ENCODE measurements around the gene FBF1. TPM values are rescaled to one million over a fixed set of nuclear protein-coding genes. Genes with fewer than 3 reads are reported as not detected.

FBF1 gene
- total RNA-seq, 4 donors from 2014 or later = 11.0 to 16.5 (median 14.2) TPM

DNA sequence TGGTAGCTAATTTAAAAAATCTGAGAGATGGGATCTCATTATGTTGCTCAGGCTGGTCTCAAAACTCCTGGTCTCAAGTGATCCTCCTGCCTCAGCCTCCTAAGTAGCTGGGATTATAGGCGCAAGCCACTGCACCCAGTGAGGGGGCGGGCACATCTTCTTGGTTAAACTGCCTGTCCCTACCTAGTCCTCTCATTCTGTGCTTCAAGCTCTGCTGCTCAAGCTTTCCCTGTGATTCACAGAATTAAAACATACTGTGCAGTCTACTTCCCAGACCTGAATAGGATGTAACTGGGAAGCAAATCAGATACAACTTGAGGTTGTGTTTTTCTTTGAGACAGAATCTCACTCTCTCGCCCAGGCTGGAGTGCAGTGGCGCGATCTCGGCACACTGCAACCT lies 38.4 kb downstream of the FBF1 start:
- Histone ChIP-seq H3K36me3 (no peaks in the 10 kb centered on the region), H3K4me3 (no peak overlapping the region), H3K27ac (no peak overlapping the region), H3K9me3 (no peaks in the 10 kb centered on the region), H3K4me1 (peaks cover 0 to 7% of the 10 kb centered on the region in 2 donors), H3K27me3 (no peaks in the 10 kb centered on the region)
- DNase-seq = no peak
- TF ChIP-seq POLR2A (IDR thresholded peaks at IDR 0.05) = no peak
- TF ChIP-seq, protein P1, sequence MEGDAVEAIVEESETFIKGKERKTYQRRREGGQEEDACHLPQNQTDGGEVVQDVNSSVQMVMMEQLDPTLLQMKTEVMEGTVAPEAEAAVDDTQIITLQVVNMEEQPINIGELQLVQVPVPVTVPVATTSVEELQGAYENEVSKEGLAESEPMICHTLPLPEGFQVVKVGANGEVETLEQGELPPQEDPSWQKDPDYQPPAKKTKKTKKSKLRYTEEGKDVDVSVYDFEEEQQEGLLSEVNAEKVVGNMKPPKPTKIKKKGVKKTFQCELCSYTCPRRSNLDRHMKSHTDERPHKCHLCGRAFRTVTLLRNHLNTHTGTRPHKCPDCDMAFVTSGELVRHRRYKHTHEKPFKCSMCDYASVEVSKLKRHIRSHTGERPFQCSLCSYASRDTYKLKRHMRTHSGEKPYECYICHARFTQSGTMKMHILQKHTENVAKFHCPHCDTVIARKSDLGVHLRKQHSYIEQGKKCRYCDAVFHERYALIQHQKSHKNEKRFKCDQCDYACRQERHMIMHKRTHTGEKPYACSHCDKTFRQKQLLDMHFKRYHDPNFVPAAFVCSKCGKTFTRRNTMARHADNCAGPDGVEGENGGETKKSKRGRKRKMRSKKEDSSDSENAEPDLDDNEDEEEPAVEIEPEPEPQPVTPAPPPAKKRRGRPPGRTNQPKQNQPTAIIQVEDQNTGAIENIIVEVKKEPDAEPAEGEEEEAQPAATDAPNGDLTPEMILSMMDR (IDR thresholded peaks at IDR 0.05) = no peak
- intact Hi-C loops (cut with DNase I; ENCODE audit: low total_unique reads) = no loop called here

DNA sequence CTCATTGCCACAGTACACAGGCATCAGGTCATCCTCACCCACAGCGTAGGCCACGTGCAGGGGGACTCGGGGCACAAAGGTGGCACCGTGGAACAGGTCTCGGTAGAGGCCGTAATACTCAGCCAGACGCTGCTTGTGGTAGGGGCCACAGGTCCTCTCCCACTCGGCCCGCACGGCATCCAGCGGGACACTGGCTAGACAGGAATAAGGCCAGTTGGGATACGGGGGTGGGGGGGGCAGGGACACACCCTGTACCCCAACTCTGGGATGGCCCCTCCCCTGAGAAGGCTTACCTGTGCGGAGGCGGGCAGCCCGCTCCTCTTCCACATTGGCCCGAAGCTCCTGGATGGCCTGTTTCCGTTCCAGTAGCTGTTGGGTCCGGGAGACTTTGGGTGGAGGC lies 39.1 kb downstream of the FBF1 start:
- no peaks in the 10 kb centered on the region for H3K27me3 ChIP-seq
- no peak overlapping the region for H3K4me3 ChIP-seq
- no peak for TF ChIP-seq POLR2A (IDR thresholded peaks at IDR 0.05)
- TF ChIP-seq, protein P1 (IDR thresholded peaks at IDR 0.05) = no peak
- intact Hi-C loops (cut with DNase I; ENCODE audit: low total_unique reads) = no loop called here
- H3K4me1 ChIP-seq = peaks cover 0 to 7% of the 10 kb centered on the region in 2 donors
- H3K27ac ChIP-seq = no peak overlapping the region
- DNase-seq = no peak
- no peaks in the 10 kb centered on the region for H3K9me3 ChIP-seq
- H3K36me3 ChIP-seq = no peaks in the 10 kb centered on the region

DNA sequence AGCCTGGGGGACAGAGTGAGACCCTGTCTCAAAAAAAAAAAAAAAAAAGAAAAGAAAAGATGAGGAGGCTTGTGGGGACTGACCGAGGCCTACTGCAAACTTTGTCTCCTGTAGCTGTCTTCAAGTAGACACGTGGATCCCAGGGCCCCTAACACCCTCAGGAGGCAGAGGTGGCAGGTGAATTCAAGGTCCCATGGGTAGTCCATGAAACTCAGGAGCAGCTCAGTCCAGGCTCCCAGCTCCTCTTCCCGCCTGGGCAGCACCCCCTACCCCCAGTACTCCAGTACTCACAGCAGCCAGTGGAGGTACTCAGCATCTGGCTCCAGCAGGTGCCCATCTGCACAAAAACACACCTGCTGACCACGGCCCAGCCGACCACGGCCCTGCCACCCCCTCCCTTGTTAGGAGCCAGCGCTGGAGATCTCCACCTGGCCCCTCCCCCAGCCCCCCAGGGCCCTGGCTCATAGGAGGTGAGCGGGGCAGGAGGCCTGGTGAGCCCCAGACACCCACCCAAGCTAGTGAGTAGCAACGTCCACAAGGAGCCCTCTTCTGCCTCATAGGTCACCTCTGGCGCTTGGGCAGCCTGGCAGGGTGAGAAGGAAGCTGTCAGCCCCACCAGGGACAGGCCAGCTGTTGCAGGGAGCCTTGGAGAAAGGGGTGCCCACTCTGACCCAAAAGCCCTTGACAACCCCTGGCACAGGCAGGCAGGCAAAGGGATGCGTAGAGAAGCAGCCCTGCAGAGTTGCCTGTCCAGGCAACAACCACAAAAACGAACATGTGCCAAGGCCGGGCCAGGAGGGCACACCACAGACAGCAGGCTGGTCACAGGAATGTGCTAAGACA lies 39.9 kb downstream of the FBF1 start:
- H3K4me1 ChIP-seq = peaks cover 0 to 7% of the 10 kb centered on the region in 2 donors
- H3K36me3 ChIP-seq = no peaks in the 10 kb centered on the region
- no peak overlapping the region for H3K27ac ChIP-seq
- no peaks in the 10 kb centered on the region for H3K27me3 ChIP-seq
- DNase-seq = no peak
- no peak overlapping the region for H3K4me3 ChIP-seq
- intact Hi-C loops (cut with DNase I; ENCODE audit: low total_unique reads) = no loop called here
- no peaks in the 10 kb centered on the region for H3K9me3 ChIP-seq
- no peak for TF ChIP-seq POLR2A (IDR thresholded peaks at IDR 0.05)
- TF ChIP-seq, protein P1 (IDR thresholded peaks at IDR 0.05) = no peak

DNA sequence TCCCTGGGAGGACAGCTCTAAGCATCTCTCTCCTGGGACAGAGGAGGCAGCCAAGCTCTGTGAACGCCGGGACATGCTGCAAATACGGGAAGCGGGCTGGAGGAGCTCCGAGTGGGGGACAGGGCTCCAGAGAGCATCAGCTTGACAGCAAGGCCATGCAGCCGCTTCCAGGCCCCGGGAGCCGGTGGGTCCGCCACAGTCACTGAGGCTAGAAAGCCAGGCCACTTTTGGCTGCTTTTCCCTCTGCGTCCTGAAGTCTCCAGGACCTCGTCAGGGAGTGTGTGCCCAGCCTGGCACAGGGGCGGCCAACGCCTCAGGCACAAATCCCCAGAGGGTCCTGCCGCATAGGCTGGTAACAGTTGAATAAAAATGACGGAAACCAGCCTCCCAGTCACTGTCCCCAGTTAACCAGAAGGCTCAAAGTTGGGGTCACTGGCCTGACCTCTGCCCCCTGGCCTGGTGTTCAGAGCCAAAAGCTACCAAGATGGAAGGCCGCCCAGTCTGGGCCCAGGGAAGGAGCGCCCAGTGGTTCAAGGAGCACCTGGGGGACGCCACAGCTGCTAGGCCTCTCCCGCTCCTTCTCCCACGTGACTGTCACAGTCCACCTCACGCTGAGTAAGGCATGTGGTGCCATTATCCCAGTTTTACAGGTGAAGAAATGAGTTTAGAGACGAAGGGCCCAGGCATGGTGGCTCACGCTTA lies 40.9 kb downstream of the FBF1 start:
- no peak for DNase-seq
- Histone ChIP-seq H3K36me3 (no peaks in the 10 kb centered on the region), H3K27me3 (no peaks in the 10 kb centered on the region), H3K4me1 (peaks cover 0 to 15% of the 10 kb centered on the region in 2 donors), H3K27ac (no peak overlapping the region), H3K4me3 (no peak overlapping the region), H3K9me3 (no peaks in the 10 kb centered on the region)
- TF ChIP-seq, protein P1 (IDR thresholded peaks at IDR 0.05) = no peak
- no peak for TF ChIP-seq POLR2A (IDR thresholded peaks at IDR 0.05)
- intact Hi-C loops (cut with DNase I; ENCODE audit: low total_unique reads) = loop anchor here (10.0 kb wide), 1 partner anchor 55 kb away; the partner anchor contains the start of gene UNC13D

DNA sequence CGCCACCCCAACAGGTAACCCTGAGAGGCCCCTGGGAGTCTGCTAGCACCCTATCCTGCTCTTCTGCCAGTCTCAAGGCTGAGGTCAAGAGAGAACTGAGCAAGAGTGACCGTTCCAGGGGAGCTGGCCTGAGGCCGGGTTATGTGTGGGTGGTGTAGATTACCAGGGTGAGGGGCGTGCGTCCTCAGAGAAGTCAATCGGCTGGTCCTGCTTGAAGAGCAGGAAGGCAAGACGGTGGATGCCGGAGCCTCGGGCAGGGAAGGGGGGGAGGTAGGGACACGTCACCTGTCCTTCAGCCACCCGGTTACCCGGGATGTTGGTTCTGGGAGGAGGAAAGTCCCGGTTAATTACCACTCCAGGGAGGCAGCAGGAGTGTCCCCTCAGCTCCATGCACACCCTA lies 41.5 kb downstream of the FBF1 start:
- peaks cover 0 to 20% of the 10 kb centered on the region in 2 donors for H3K4me1 ChIP-seq
- no peak overlapping the region for H3K4me3 ChIP-seq
- no peaks in the 10 kb centered on the region for H3K36me3 ChIP-seq
- TF ChIP-seq POLR2A (IDR thresholded peaks at IDR 0.05) = no peak
- TF ChIP-seq, protein P1 (IDR thresholded peaks at IDR 0.05) = no peak
- no peak overlapping the region for H3K27ac ChIP-seq
- DNase-seq = no peak
- intact Hi-C loops (cut with DNase I; ENCODE audit: low total_unique reads) = loop anchor here (10.0 kb wide), 1 partner anchor 55 kb away; the partner anchor contains the start of gene UNC13D
- no peaks in the 10 kb centered on the region for H3K27me3 ChIP-seq
- H3K9me3 ChIP-seq = no peaks in the 10 kb centered on the region
